HepG2 (cell line): ENCODE data around the gene RSPH9. TPM values are rescaled to one million over a fixed set of nuclear protein-coding genes. Genes with fewer than 3 reads are reported as not detected.

Source experiments
- PHF21A ChIP-seq: sonication (generic); formaldehyde crosslinking; IDR thresholded peaks from 2 replicates; pipeline ENCODE4 v1.5.0; 2020; ENCODE audit warnings: mild to moderate bottlenecking, missing genetic modification reagents
- PRDM15 ChIP-seq: sonication (generic); formaldehyde crosslinking; IDR thresholded peaks from 2 replicates; pipeline ENCODE4 v1.4.0; 2020; ENCODE audit warnings: missing genetic modification reagents
- SP2 ChIP-seq: sonication (generic); formaldehyde crosslinking; IDR thresholded peaks from 2 replicates; pipeline ENCODE4 v1.5.1; 2020; ENCODE audit warnings: mild to moderate bottlenecking, missing genetic modification reagents
- THAP11 ChIP-seq: IDR thresholded peaks from 2 replicates; pipeline ENCODE4 v1.6.1; 2016; ENCODE audit warnings: missing biosample characterization, missing genetic modification reagents
- ZSCAN22 ChIP-seq: sonication (generic); formaldehyde crosslinking; IDR thresholded peaks from 2 replicates; pipeline ENCODE4 v1.4.0; 2020; ENCODE audit warnings: mild to moderate bottlenecking, missing genetic modification reagents
- polyA plus RNA-seq, 8 experiments: library from polyadenylated mRNA; depleted of rRNA in 3 of 8; stranded (reverse) in 7 of 8; unstranded in 1 of 8; fragments of >200 nt; fragmentation: Illumina TruSeq in 4 of 8; extraction: Trizol in 4 of 8; gene quantifications; 2 replicates each; pipeline versions ENCODE4 v1.2.1 to v1.2.3, GENCODE V29; 2011 to 2016; ENCODE audit warnings: low read depth in 4 of 8, missing spikeins in 1 of 8, mixed read lengths in 1 of 8; ENCODE audit not compliant: insufficient read depth in 1 of 8
- total RNA-seq, 5 experiments: library from RNA; depleted of rRNA; stranded (reverse); fragments of >200 nt; fragmentation: Illumina TruSeq; extraction: Trizol; gene quantifications; 2 replicates each; pipeline ENCODE4 v1.2.3, GENCODE V29; 2016; ENCODE audit warnings: low read depth in 1 of 5
- TF ChIP-seq, protein P1 (sequence below), 2 experiments: fragments of 450-650 bp in 1 of 2; sonication (generic) in 1 of 2; formaldehyde crosslinking in 1 of 2; IDR thresholded peaks; 2 replicates each; pipeline versions ENCODE4 v1.6.1 to v1.8.0; 2016 to 2022; ENCODE audit warnings: antibody characterized with exemption in 1 of 2, mild to moderate bottlenecking in 1 of 2, missing genetic modification reagents in 1 of 2
- TF ChIP-seq, protein P2 (sequence below): sonication (generic); formaldehyde crosslinking; IDR thresholded peaks from 2 replicates; pipeline ENCODE4 v1.5.1; 2020; ENCODE audit warnings: mild to moderate bottlenecking, missing genetic modification reagents, borderline replicate concordance

The RSPH9 gene
- total and polyA plus RNA-seq, 2 of the 13 experiments (the other 11 are each of a cell fraction or from before 2014, with no cell fraction given), result 0.04 TPM; not detected in 1

DNA sequence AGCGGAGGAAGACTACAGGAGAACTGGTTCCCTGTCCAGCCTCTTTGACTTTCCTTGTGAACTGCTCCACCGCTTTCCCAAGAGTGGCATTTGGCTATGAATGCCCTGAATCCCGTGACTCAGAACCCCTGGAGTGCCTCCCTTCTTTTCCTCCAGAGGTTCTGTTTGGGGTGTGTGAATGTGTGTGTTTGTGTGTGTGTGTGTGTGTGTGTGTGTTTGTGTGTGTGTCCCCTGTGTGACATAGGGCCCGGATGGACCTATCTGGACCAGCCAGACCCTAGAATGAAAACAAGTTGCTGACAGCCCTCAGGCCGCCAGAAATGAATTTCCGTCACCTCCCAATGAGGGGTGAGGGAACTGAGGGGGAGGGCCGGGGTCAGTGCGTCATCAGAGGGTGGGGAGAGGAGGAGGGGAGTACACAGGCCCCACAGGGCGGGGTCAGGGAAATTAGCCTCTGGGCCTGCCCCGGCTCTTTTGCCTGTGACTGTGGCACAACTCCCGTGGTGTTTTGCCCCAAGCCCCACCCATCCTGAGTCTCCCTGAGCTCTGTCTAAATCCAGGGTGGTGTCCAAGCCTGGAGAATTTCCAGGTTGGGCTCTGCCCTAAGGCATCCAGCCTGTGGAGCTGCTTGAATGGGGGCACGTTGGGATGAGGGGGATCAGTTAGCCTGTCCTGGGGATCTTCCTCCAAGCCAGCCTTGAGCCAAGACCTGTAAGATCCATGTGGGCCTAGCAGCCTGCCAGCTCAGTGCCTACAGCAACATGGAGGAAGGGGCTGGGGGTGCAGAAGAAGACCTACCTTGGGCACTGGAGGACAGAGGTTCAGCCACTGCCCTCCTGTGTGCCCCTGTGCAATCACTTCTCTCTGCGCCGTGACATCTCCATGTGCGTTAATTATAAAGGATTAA, 58.0 kb downstream of the RSPH9 start (continued):
- TF ChIP-seq, protein P1, sequence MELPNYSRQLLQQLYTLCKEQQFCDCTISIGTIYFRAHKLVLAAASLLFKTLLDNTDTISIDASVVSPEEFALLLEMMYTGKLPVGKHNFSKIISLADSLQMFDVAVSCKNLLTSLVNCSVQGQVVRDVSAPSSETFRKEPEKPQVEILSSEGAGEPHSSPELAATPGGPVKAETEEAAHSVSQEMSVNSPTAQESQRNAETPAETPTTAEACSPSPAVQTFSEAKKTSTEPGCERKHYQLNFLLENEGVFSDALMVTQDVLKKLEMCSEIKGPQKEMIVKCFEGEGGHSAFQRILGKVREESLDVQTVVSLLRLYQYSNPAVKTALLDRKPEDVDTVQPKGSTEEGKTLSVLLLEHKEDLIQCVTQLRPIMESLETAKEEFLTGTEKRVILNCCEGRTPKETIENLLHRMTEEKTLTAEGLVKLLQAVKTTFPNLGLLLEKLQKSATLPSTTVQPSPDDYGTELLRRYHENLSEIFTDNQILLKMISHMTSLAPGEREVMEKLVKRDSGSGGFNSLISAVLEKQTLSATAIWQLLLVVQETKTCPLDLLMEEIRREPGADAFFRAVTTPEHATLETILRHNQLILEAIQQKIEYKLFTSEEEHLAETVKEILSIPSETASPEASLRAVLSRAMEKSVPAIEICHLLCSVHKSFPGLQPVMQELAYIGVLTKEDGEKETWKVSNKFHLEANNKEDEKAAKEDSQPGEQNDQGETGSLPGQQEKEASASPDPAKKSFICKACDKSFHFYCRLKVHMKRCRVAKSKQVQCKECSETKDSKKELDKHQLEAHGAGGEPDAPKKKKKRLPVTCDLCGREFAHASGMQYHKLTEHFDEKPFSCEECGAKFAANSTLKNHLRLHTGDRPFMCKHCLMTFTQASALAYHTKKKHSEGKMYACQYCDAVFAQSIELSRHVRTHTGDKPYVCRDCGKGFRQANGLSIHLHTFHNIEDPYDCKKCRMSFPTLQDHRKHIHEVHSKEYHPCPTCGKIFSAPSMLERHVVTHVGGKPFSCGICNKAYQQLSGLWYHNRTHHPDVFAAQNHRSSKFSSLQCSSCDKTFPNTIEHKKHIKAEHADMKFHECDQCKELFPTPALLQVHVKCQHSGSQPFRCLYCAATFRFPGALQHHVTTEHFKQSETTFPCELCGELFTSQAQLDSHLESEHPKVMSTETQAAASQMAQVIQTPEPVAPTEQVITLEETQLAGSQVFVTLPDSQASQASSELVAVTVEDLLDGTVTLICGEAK (IDR thresholded peaks at IDR 0.05), result no peak
- TF ChIP-seq, protein P1 (CRISPR knock-in tag; IDR thresholded peaks at IDR 0.05), result no peak
- TF ChIP-seq THAP11 (no peak), ZSCAN22 (no peak), PRDM15 (CRISPR knock-in tag) (no peak), PHF21A (CRISPR knock-in tag) (peak; percentile 61), SP2 (CRISPR knock-in tag) (no peak; the same call in 1 of the 2 replicates)
- TF ChIP-seq, protein P2, sequence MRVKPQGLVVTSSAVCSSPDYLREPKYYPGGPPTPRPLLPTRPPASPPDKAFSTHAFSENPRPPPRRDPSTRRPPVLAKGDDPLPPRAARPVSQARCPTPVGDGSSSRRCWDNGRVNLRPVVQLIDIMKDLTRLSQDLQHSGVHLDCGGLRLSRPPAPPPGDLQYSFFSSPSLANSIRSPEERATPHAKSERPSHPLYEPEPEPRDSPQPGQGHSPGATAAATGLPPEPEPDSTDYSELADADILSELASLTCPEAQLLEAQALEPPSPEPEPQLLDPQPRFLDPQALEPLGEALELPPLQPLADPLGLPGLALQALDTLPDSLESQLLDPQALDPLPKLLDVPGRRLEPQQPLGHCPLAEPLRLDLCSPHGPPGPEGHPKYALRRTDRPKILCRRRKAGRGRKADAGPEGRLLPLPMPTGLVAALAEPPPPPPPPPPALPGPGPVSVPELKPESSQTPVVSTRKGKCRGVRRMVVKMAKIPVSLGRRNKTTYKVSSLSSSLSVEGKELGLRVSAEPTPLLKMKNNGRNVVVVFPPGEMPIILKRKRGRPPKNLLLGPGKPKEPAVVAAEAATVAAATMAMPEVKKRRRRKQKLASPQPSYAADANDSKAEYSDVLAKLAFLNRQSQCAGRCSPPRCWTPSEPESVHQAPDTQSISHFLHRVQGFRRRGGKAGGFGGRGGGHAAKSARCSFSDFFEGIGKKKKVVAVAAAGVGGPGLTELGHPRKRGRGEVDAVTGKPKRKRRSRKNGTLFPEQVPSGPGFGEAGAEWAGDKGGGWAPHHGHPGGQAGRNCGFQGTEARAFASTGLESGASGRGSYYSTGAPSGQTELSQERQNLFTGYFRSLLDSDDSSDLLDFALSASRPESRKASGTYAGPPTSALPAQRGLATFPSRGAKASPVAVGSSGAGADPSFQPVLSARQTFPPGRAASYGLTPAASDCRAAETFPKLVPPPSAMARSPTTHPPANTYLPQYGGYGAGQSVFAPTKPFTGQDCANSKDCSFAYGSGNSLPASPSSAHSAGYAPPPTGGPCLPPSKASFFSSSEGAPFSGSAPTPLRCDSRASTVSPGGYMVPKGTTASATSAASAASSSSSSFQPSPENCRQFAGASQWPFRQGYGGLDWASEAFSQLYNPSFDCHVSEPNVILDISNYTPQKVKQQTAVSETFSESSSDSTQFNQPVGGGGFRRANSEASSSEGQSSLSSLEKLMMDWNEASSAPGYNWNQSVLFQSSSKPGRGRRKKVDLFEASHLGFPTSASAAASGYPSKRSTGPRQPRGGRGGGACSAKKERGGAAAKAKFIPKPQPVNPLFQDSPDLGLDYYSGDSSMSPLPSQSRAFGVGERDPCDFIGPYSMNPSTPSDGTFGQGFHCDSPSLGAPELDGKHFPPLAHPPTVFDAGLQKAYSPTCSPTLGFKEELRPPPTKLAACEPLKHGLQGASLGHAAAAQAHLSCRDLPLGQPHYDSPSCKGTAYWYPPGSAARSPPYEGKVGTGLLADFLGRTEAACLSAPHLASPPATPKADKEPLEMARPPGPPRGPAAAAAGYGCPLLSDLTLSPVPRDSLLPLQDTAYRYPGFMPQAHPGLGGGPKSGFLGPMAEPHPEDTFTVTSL (CRISPR knock-in tag), result peak; percentile 74; the same call in 1 of the 2 replicates
